ENCODE data around the gene PIF1.

DNA sequence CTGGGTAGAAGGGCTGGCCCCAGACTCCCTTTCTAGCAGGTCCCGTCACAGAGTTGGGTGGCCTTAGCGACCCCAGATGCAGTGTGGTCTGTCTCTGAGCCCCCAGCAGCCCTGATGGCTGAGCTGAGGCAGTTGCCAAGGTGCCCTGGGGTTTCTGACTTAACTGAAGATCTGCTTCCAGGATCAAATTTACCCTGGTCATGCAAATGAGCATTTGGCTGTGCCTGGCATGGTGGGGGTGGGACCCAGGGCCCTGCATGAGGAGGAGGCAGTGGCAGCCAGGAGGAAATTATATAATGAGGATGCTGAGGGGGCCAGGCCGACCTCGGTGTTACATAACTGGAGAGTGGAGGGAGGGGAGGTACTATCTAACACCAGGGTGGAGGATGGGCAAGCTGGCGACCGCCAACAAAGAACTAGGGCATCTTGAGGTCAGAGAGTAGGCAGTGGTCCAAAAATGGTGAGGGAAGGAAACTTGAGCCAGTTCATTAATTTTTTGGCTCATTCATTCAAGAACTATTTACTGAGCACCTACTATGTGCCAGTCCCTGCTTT is 32.7 kb upstream of the PIF1 start:
- no peak for TF ChIP-seq POLR2A (IDR thresholded peaks at IDR 0.05)
- TF ChIP-seq, protein P1, sequence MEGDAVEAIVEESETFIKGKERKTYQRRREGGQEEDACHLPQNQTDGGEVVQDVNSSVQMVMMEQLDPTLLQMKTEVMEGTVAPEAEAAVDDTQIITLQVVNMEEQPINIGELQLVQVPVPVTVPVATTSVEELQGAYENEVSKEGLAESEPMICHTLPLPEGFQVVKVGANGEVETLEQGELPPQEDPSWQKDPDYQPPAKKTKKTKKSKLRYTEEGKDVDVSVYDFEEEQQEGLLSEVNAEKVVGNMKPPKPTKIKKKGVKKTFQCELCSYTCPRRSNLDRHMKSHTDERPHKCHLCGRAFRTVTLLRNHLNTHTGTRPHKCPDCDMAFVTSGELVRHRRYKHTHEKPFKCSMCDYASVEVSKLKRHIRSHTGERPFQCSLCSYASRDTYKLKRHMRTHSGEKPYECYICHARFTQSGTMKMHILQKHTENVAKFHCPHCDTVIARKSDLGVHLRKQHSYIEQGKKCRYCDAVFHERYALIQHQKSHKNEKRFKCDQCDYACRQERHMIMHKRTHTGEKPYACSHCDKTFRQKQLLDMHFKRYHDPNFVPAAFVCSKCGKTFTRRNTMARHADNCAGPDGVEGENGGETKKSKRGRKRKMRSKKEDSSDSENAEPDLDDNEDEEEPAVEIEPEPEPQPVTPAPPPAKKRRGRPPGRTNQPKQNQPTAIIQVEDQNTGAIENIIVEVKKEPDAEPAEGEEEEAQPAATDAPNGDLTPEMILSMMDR (IDR thresholded peaks at IDR 0.05) = no peak
